HepG2 (cell line): ENCODE measurements around the gene UBE2D3.

Experiments
- CTCF ChIP-seq: sonication (generic); formaldehyde crosslinking; IDR thresholded peaks from 2 replicates; pipeline ENCODE4 v1.5.0; 2020; ENCODE audit warnings: mild to moderate bottlenecking, missing genetic modification reagents, moderate library complexity
- IRF9 ChIP-seq: sonication (generic); formaldehyde crosslinking; IDR thresholded peaks from 2 replicates; pipeline ENCODE4 v1.8.0; 2022; ENCODE audit warnings: missing genetic modification reagents, mild to moderate bottlenecking, borderline replicate concordance
- PATZ1 ChIP-seq: sonication (generic); formaldehyde crosslinking; IDR thresholded peaks from 2 replicates; pipeline ENCODE4 v1.4.0; 2020; ENCODE audit warnings: missing genetic modification reagents
- ZBTB33 ChIP-seq: sonication (generic); formaldehyde crosslinking; IDR thresholded peaks from 2 replicates; pipeline ENCODE4 v1.4.0; 2020; ENCODE audit warnings: missing genetic modification reagents
- ZBTB7A ChIP-seq: sonication (generic); formaldehyde crosslinking; IDR thresholded peaks from 2 replicates; pipeline ENCODE4 v1.8.0; 2022; ENCODE audit warnings: mild to moderate bottlenecking, missing genetic modification reagents
- TF ChIP-seq, protein P1 (sequence below): sonication (generic); formaldehyde crosslinking; IDR thresholded peaks from 2 replicates; pipeline ENCODE4 v1.4.0; 2020; ENCODE audit warnings: missing genetic modification reagents

- TF ChIP-seq IRF9 (CRISPR knock-in tag) (no peak), ZBTB33 (CRISPR knock-in tag) (no peak), PATZ1 (CRISPR knock-in tag) (no peak), ZBTB7A (CRISPR knock-in tag) (no peak), CTCF (CRISPR knock-in tag) (no peak)
- TF ChIP-seq, protein P1, sequence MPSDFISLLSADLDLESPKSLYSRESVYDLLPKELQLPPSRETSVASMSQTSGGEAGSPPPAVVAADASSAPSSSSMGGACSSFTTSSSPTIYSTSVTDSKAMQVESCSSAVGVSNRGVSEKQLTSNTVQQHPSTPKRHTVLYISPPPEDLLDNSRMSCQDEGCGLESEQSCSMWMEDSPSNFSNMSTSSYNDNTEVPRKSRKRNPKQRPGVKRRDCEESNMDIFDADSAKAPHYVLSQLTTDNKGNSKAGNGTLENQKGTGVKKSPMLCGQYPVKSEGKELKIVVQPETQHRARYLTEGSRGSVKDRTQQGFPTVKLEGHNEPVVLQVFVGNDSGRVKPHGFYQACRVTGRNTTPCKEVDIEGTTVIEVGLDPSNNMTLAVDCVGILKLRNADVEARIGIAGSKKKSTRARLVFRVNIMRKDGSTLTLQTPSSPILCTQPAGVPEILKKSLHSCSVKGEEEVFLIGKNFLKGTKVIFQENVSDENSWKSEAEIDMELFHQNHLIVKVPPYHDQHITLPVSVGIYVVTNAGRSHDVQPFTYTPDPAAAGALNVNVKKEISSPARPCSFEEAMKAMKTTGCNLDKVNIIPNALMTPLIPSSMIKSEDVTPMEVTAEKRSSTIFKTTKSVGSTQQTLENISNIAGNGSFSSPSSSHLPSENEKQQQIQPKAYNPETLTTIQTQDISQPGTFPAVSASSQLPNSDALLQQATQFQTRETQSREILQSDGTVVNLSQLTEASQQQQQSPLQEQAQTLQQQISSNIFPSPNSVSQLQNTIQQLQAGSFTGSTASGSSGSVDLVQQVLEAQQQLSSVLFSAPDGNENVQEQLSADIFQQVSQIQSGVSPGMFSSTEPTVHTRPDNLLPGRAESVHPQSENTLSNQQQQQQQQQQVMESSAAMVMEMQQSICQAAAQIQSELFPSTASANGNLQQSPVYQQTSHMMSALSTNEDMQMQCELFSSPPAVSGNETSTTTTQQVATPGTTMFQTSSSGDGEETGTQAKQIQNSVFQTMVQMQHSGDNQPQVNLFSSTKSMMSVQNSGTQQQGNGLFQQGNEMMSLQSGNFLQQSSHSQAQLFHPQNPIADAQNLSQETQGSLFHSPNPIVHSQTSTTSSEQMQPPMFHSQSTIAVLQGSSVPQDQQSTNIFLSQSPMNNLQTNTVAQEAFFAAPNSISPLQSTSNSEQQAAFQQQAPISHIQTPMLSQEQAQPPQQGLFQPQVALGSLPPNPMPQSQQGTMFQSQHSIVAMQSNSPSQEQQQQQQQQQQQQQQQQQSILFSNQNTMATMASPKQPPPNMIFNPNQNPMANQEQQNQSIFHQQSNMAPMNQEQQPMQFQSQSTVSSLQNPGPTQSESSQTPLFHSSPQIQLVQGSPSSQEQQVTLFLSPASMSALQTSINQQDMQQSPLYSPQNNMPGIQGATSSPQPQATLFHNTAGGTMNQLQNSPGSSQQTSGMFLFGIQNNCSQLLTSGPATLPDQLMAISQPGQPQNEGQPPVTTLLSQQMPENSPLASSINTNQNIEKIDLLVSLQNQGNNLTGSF (CRISPR knock-in tag), result no peak
These were observed 45.8 kb downstream of the UBE2D3 start for GRCh38 chr4:102781570-102781969.
